Astrocyte (in vitro differentiated cells and primary cell): ENCODE results near the gene LY6G5B. TPM values are rescaled to one million over a fixed set of nuclear protein-coding genes. Genes with fewer than 3 reads are reported as not detected.

Experiments used
- DNase-seq: peaks from one replicate; pipeline ENCODE4 v3.0.0-alpha.2; 2010; ENCODE audit warnings: low read depth
- FAIRE-seq: peaks from 2 replicates; lab custom pipeline; 2011; peaks lifted over from hg19 to GRCh38; lab: Jason Lieb, UNC
- H2AFZ ChIP-seq: 2 replicates; pipeline ENCODE4 v1.6.0; 2012; ENCODE audit warnings: low read depth, low read length, inconsistent platforms
- H3K27ac ChIP-seq: 2 replicates; pipeline ENCODE4 v1.5.1; 2011; ENCODE audit warnings: low read depth, low read length, inconsistent platforms
- H3K27me3 ChIP-seq: 2 replicates; pipeline ENCODE4 v1.6.0; 2011; ENCODE audit warnings: low read length, inconsistent platforms; ENCODE audit not compliant: insufficient read depth
- H3K36me3 ChIP-seq: 2 replicates; pipeline ENCODE4 v1.5.1; 2011; ENCODE audit warnings: low read length, inconsistent platforms; ENCODE audit not compliant: insufficient read depth
- H3K4me1 ChIP-seq: 2 replicates; pipeline ENCODE4 v1.5.1; 2011; ENCODE audit warnings: low read length, inconsistent platforms; ENCODE audit not compliant: insufficient read depth
- H3K4me2 ChIP-seq: 2 replicates; pipeline ENCODE4 v1.6.0; 2012; ENCODE audit warnings: low read length, inconsistent platforms
- H3K4me3 ChIP-seq: 2 replicates; pipeline ENCODE4 v1.5.1; 2011; ENCODE audit warnings: low read depth, mild to moderate bottlenecking, low read length, inconsistent platforms; ENCODE audit not compliant: insufficient read depth
- H3K79me2 ChIP-seq: 2 replicates; pipeline ENCODE4 v1.6.0; 2012; ENCODE audit warnings: mild to moderate bottlenecking, low read length, inconsistent platforms; ENCODE audit not compliant: insufficient read depth
- H3K9ac ChIP-seq: 2 replicates; pipeline ENCODE4 v1.6.0; 2012; ENCODE audit warnings: mild to moderate bottlenecking, low read length, inconsistent platforms
- H3K9me3 ChIP-seq: 2 replicates; pipeline ENCODE4 v1.5.1; 2012; ENCODE audit warnings: low read depth, mild to moderate bottlenecking, low read length, inconsistent platforms; ENCODE audit not compliant: insufficient read depth
- H4K20me1 ChIP-seq: 2 replicates; pipeline ENCODE4 v1.6.0; 2012; ENCODE audit warnings: low read length, inconsistent platforms; ENCODE audit not compliant: insufficient read depth
- H3K27ac Mint-ChIP-seq: one replicate; pipeline ENCODE4 v1.8.0; 2021; ENCODE audit warnings: mild to moderate bottlenecking, mixed read lengths; ENCODE audit not compliant: unreplicated experiment
- H3K27me3 Mint-ChIP-seq: one replicate; pipeline ENCODE4 v1.8.0; 2021; ENCODE audit warnings: low read depth, mixed read lengths; ENCODE audit not compliant: unreplicated experiment
- H3K36me3 Mint-ChIP-seq: one replicate; pipeline ENCODE4 v1.8.0; 2021; ENCODE audit warnings: low read depth, mixed read lengths; ENCODE audit not compliant: unreplicated experiment
- H3K4me1 Mint-ChIP-seq: one replicate; pipeline ENCODE4 v1.8.0; 2021; ENCODE audit warnings: low read depth, mixed read lengths; ENCODE audit not compliant: unreplicated experiment
- H3K4me3 Mint-ChIP-seq: one replicate; pipeline ENCODE4 v1.8.0; 2021; ENCODE audit warnings: mild to moderate bottlenecking, moderate library complexity, mixed read lengths; ENCODE audit not compliant: unreplicated experiment
- H3K9me3 Mint-ChIP-seq: one replicate; pipeline ENCODE4 v1.8.0; 2021; ENCODE audit warnings: mild to moderate bottlenecking, mixed read lengths; ENCODE audit not compliant: unreplicated experiment
- EZH2 ChIP-seq: IDR thresholded peaks from 2 replicates; pipeline ENCODE4 v1.6.1; 2012; ENCODE audit warnings: mild to moderate bottlenecking, low read length, inconsistent platforms; ENCODE audit not compliant: insufficient read depth
- total RNA-seq: library from RNA; stranded (reverse); gene quantifications from 2 replicates; pipeline ENCODE4 v1.2.1, GENCODE V29; 2021
- TF ChIP-seq, protein P1 (sequence below): IDR thresholded peaks from 2 replicates; pipeline ENCODE4 v1.5.1; 2011; ENCODE audit warnings: low read depth, mild to moderate bottlenecking, inconsistent platforms, low read length, moderate library complexity; ENCODE audit not compliant: insufficient read depth

LY6G5B gene
- total RNA-seq, 1 donor from 2014 or later, result 20.3 TPM

DNA sequence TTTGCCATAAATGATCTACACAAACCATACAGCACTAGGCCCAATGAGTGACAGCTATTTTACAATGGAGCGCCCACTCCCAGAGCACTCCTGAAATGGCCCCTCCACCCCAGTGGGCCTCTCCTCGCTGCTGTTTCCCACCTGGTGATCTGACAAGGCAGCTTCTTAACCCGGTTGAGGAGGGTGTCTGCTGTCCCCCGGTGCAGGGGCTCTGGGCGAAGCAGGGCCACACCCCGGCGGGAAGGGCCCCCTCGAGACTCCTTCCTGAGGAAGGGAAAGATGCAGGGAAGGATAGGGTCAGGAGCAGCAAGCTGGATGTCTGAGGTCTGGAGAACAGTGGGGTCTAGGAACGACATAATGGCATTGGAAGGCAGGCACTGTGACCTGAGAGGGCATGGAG lies 23.1 kb downstream of the LY6G5B start:
- H3K79me2 ChIP-seq, result peaks cover 3% of the 10 kb centered on the region
- peaks cover 16% of the 10 kb centered on the region for H4K20me1 ChIP-seq
- no peaks in the 10 kb centered on the region for H3K9me3 Mint-ChIP-seq
- no peaks in the 10 kb centered on the region for H3K9me3 ChIP-seq
- FAIRE-seq (no peak), DNase-seq (no peak)
- H3K4me2 ChIP-seq, result no peak overlapping the region
- no peak overlapping the region for H3K27ac Mint-ChIP-seq
- H3K9ac ChIP-seq, result no peak overlapping the region
- H3K27ac ChIP-seq, result no peak overlapping the region
- peaks cover 11% of the 10 kb centered on the region for H3K36me3 Mint-ChIP-seq
- no peak overlapping the region for H2AFZ ChIP-seq
- H3K36me3 ChIP-seq, result peaks cover 29% of the 10 kb centered on the region
- peaks cover 16% of the 10 kb centered on the region for H3K4me1 Mint-ChIP-seq
- H3K4me3 ChIP-seq, result no peak overlapping the region
- peaks cover 5% of the 10 kb centered on the region for H3K4me1 ChIP-seq
- H3K4me3 Mint-ChIP-seq, result no peak overlapping the region
- H3K27me3 Mint-ChIP-seq, result no peaks in the 10 kb centered on the region
- H3K27me3 ChIP-seq, result no peaks in the 10 kb centered on the region
- TF ChIP-seq EZH2, result no peak
- TF ChIP-seq, protein P1, sequence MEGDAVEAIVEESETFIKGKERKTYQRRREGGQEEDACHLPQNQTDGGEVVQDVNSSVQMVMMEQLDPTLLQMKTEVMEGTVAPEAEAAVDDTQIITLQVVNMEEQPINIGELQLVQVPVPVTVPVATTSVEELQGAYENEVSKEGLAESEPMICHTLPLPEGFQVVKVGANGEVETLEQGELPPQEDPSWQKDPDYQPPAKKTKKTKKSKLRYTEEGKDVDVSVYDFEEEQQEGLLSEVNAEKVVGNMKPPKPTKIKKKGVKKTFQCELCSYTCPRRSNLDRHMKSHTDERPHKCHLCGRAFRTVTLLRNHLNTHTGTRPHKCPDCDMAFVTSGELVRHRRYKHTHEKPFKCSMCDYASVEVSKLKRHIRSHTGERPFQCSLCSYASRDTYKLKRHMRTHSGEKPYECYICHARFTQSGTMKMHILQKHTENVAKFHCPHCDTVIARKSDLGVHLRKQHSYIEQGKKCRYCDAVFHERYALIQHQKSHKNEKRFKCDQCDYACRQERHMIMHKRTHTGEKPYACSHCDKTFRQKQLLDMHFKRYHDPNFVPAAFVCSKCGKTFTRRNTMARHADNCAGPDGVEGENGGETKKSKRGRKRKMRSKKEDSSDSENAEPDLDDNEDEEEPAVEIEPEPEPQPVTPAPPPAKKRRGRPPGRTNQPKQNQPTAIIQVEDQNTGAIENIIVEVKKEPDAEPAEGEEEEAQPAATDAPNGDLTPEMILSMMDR, result no peak

DNA sequence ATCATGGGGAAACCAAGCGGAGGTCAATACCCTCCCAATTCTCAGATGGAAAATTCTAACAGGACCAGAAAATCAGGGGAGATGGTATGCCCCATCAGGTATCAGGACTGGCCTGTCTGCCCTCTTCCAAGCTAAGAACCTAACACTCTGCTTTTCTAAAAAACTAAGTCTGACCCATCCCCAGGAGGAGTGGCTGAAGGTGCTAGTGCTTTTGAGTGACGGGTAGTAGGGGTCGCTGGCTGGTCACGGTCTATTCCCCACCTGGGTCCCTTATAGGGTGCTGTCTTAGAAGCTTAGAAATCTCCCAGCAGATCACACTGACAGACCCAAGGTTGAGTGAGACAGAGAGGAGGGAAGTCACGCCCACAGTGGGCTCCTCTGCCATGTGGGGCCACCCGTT lies 23.8 kb downstream of the LY6G5B start:
- peaks cover 3% of the 10 kb centered on the region for H3K79me2 ChIP-seq
- no peak overlapping the region for H3K9ac ChIP-seq
- H3K27me3 Mint-ChIP-seq, result no peaks in the 10 kb centered on the region
- peaks cover 25% of the 10 kb centered on the region for H3K36me3 ChIP-seq
- no peak for FAIRE-seq
- H3K36me3 Mint-ChIP-seq, result peaks cover 8% of the 10 kb centered on the region
- no peak overlapping the region for H3K4me3 ChIP-seq
- H3K4me1 ChIP-seq, result peaks cover 5% of the 10 kb centered on the region
- peaks cover 16% of the 10 kb centered on the region for H4K20me1 ChIP-seq
- TF ChIP-seq, protein P1, result no peak
- no peak for TF ChIP-seq EZH2
- no peak overlapping the region for H3K27ac Mint-ChIP-seq
- peaks cover 16% of the 10 kb centered on the region for H3K4me1 Mint-ChIP-seq
- H3K27ac ChIP-seq, result no peak overlapping the region
- DNase-seq, result no peak
- H3K9me3 Mint-ChIP-seq, result no peaks in the 10 kb centered on the region
- no peak overlapping the region for H3K4me3 Mint-ChIP-seq
- no peak overlapping the region for H3K4me2 ChIP-seq
- H3K27me3 ChIP-seq, result no peaks in the 10 kb centered on the region
- H3K9me3 ChIP-seq, result no peaks in the 10 kb centered on the region
- no peak overlapping the region for H2AFZ ChIP-seq

DNA sequence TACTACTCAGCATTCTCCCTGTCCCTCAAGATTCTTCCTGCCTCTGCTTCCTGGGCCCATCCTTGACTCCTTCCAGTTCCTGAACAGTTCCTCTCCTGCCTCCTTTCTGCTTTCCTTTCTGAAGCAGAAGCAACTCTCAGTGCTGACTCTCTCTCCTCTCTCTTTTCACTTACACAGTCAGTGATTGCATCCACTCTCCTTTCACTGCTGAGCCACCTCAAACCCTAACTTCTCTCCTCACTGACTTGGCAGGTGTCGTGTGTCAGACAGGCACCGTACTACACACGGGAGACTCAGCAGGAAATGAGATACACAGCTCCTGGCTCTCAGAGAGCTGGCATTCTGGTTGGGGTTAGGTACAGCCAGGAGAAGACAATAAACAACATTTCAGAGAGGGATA lies 27.8 kb downstream of the LY6G5B start:
- Histone ChIP-seq H3K79me2 (peaks cover 34% of the 10 kb centered on the region), H3K4me3 (no peak overlapping the region), H3K9ac (peak overlapping the region; percentile 34), H3K9me3 (no peaks in the 10 kb centered on the region), H4K20me1 (peaks cover 37% of the 10 kb centered on the region), H3K4me2 (no peak overlapping the region), H3K27ac (no peak overlapping the region), H3K27me3 (no peaks in the 10 kb centered on the region), H2AFZ (no peak overlapping the region), H3K36me3 (peaks cover 15% of the 10 kb centered on the region), H3K4me1 (peaks cover 12% of the 10 kb centered on the region)
- Mint-ChIP-seq H3K36me3 (peaks cover 6% of the 10 kb centered on the region), H3K27ac (no peak overlapping the region), H3K4me1 (peaks cover 15% of the 10 kb centered on the region), H3K27me3 (no peaks in the 10 kb centered on the region), H3K9me3 (no peaks in the 10 kb centered on the region), H3K4me3 (peak overlapping the region; percentile 34)
- FAIRE-seq (no peak), DNase-seq (no peak)
- no peak for TF ChIP-seq EZH2
- TF ChIP-seq, protein P1, result no peak
